SK-N-SH (cell line): ENCODE data around the gene DECR2. TPM values are rescaled to one million over a fixed set of nuclear protein-coding genes. Genes with fewer than 3 reads are reported as not detected.

Source experiments
- CTCF ChIA-PET: fragments of 300-600, 350-600 bp; formaldehyde crosslinking; extraction: SDS; loops from one replicate; lab custom pipeline; 2021; lab: Yijun Ruan, JAX
- POLR2A ChIA-PET: fragments of 350-600 bp; sonication (Branson Sonifier 250); formaldehyde crosslinking; extraction: SDS; loops from one replicate; lab custom pipeline; 2020; ENCODE audit warnings: antibody characterized with exemption, inconsistent platforms; lab: Yijun Ruan, JAX
- DNase-seq: peaks from one replicate; pipeline ENCODE4 v3.0.0; 2012
- H2AFZ ChIP-seq: fragments of 200-600 bp; sonication (generic); 2 replicates; pipeline ENCODE4 v1.8.1; 2016; ENCODE audit warnings: antibody characterized with exemption, mild to moderate bottlenecking, low read depth
- H3F3A ChIP-seq: fragments of 200-600 bp; sonication (generic); replicated peaks from 2 replicates; pipeline ENCODE3; 2016; ENCODE audit warnings: antibody characterized with exemption, mild to moderate bottlenecking; ENCODE audit not compliant: insufficient read depth
- H3K27ac ChIP-seq, 2 experiments: fragments of 200-500 bp in 1 of 2; fragments of 200-600 bp in 1 of 2; sonication (Bioruptor generic) in 1 of 2; sonication (generic), shearing (Covaris generic) in 1 of 2; 2 replicates each; pipeline versions ENCODE4 v1.5.1 to v1.6.1; 2014 to 2016; ENCODE audit warnings: low read depth in 2 of 2, inconsistent platforms in 1 of 2, low read length in 1 of 2, mild to moderate bottlenecking in 1 of 2, mixed read lengths in 1 of 2
- H3K27me3 ChIP-seq: fragments of 200-600 bp; sonication (generic), shearing (Covaris generic); 2 replicates; pipeline ENCODE4 v1.6.1; 2016; ENCODE audit warnings: mixed run types; ENCODE audit not compliant: insufficient read depth
- H3K36me3 ChIP-seq, 2 experiments: fragments of 200-500 bp in 1 of 2; fragments of 200-600 bp in 1 of 2; sonication (Bioruptor generic) in 1 of 2; sonication (generic) in 1 of 2; replicated peaks in 1 of 2; 2 replicates each; pipeline versions ENCODE3 to v1.5.1; 2014 to 2016; ENCODE audit warnings: low read length in 1 of 2, mild to moderate bottlenecking in 1 of 2; ENCODE audit not compliant: insufficient read depth in 2 of 2, control insufficient read depth in 1 of 2
- H3K4me1 ChIP-seq, 2 experiments: fragments of 200-500 bp in 1 of 2; fragments of 200-600 bp in 1 of 2; sonication (Bioruptor generic) in 1 of 2; sonication (generic), shearing (Covaris generic) in 1 of 2; 2 replicates each; pipeline versions ENCODE4 v1.5.1 to v1.6.1; 2014 to 2016; ENCODE audit warnings: low read depth in 1 of 2, low read length in 1 of 2, mixed run types in 1 of 2; ENCODE audit not compliant: insufficient read depth in 2 of 2, control insufficient read depth in 1 of 2
- H3K4me2 ChIP-seq: fragments of 200-600 bp; sonication (generic), shearing (Covaris generic); 2 replicates; pipeline ENCODE4 v1.6.1; 2017; ENCODE audit warnings: mixed run types
- H3K4me3 ChIP-seq, 2 experiments: fragments of 200-500 bp in 1 of 2; fragments of 200-600 bp in 1 of 2; sonication (Bioruptor generic) in 1 of 2; sonication (generic), shearing (Covaris generic) in 1 of 2; 2 replicates each; pipeline versions ENCODE4 v1.5.1 to v1.8.1; 2014 to 2016; ENCODE audit warnings: low read depth in 2 of 2, inconsistent platforms in 1 of 2, low read length in 1 of 2, mild to moderate bottlenecking in 1 of 2, mixed read lengths in 1 of 2, moderate library complexity in 1 of 2
- H3K79me2 ChIP-seq: fragments of 200-600 bp; sonication (generic); 2 replicates; pipeline ENCODE4 v1.8.1; 2017; ENCODE audit warnings: mild to moderate bottlenecking; ENCODE audit not compliant: insufficient read depth
- H3K9ac ChIP-seq: fragments of 200-600 bp; sonication (generic); 2 replicates; pipeline ENCODE4 v1.6.1; 2017; ENCODE audit warnings: mixed run types
- H3K9me2 ChIP-seq: fragments of 200-600 bp; sonication (generic); 2 replicates; pipeline ENCODE4 v1.6.1; 2017; ENCODE audit warnings: mixed run types
- H3K9me3 ChIP-seq: fragments of 200-600 bp; sonication (generic); 2 replicates; pipeline ENCODE4 v1.6.1; 2017; ENCODE audit warnings: mixed run types, mild to moderate bottlenecking, moderate library complexity
- H4K20me1 ChIP-seq: fragments of 200-600 bp; sonication (generic); 2 replicates; pipeline ENCODE4 v1.6.1; 2017; ENCODE audit warnings: mild to moderate bottlenecking, mixed run types; ENCODE audit not compliant: insufficient read depth
- CTCF ChIP-seq: fragments of 200-600 bp; sonication (generic); IDR thresholded peaks from 2 replicates; pipeline ENCODE4 v1.6.1; 2017; ENCODE audit warnings: antibody characterized with exemption, mild to moderate bottlenecking, moderate library complexity
- GATA2 ChIP-seq: sonication (generic); formaldehyde crosslinking; IDR thresholded peaks from 2 replicates; pipeline ENCODE4 v1.5.0; 2020; ENCODE audit warnings: mild to moderate bottlenecking, missing genetic modification reagents
- POLR2AphosphoS5 ChIP-seq: IDR thresholded peaks from 2 replicates; pipeline ENCODE4 v1.6.1; 2012; ENCODE audit warnings: low read depth, low read length
- RCOR1 ChIP-seq: fragments of 150-350 bp; IDR thresholded peaks from 2 replicates; pipeline ENCODE4 v1.6.1; 2017; ENCODE audit warnings: antibody characterized with exemption, low read length
- RXRA ChIP-seq: IDR thresholded peaks from 2 replicates; pipeline ENCODE4 v1.4.0; 2012; ENCODE audit warnings: low read depth, mild to moderate bottlenecking, borderline replicate concordance
- SIN3A ChIP-seq: IDR thresholded peaks from 2 replicates; pipeline ENCODE4 v1.6.1; 2012; ENCODE audit warnings: low read depth, mild to moderate bottlenecking, low read length, moderate library complexity, borderline replicate concordance
- WGBS: methylation state at CpG from one replicate; pipeline ENCODE4 v1.1.6; 2017; ENCODE audit warnings: low lambda C conversion rate; 5-methylcytosine and 5-hydroxymethylcytosine counted together
- polyA plus RNA-seq, 3 experiments: library from polyadenylated mRNA; depleted of rRNA; stranded (reverse); fragments of >200 nt; gene quantifications; 2 replicates each; pipeline ENCODE4 v1.2.3, GENCODE V29; 2012

DECR2 gene
- polyA plus RNA-seq, 1 of the 3 experiments (the other 2 are of a cell fraction): 53.0 TPM

GRCh38 chr16:397135-397661, 4.5 kb upstream of the DECR2 start, which contains the start of gene NME4:
Gene NME4, plus strand, starts transcription at chr16:397199. Its CDS starts 24 bp downstream, at chr16:397223.
- H2AFZ ChIP-seq: peak within 1 kb of the TSS; percentile 96
- peaks cover 7% of the 10 kb centered on the region for H3K79me2 ChIP-seq
- DNase-seq: peak; percentile 86
- peak within 1 kb of the TSS; percentile 80 for H3K9ac ChIP-seq
- H3F3A ChIP-seq: peaks cover 45% of the 10 kb centered on the region
- H4K20me1 ChIP-seq: 0 out of 2 replicates have a peak, but pooled peaks cover 10% of the 10 kb centered on the region
- peaks cover 0 to 17% of the 10 kb centered on the region in 2 experiments for H3K36me3 ChIP-seq
- POLR2A ChIA-PET: no interaction called here
- CTCF ChIA-PET: interaction anchor here (0.7 to 1.7 kb wide), 3 partner anchors 10 to 159 kb away, joined by 3 to 4 read pairs (median 4); no protein-coding TSS in a partner anchor
- H3K4me1 ChIP-seq: peaks cover 7 to 16% of the 10 kb centered on the region in 2 experiments; a peak in 2 of 4 replicates
- TF ChIP-seq POLR2AphosphoS5 (peak; percentile 17; the same call in 1 of the 2 replicates), GATA2 (CRISPR knock-in tag) (no peak)
- TF ChIP-seq, all 33 proteins: peak for 1
- Histone ChIP-seq H3K27ac (peak within 1 kb of the TSS; percentile 80 to 88), H3K4me2 (peak within 1 kb of the TSS; percentile 93), H3K9me3 (no peaks in the 10 kb centered on the region), H3K27me3 (no peaks in the 10 kb centered on the region), H3K4me3 (peak within 1 kb of the TSS; percentile 66 to 68), H3K9me2 (no peaks in the 10 kb centered on the region)
- WGBS: 7% methylated on average over 5 of the region's 75 CpGs

GRCh38 chr16:397736-398332, 3.9 kb upstream of the DECR2 start:
- Histone ChIP-seq H3K4me2 (peak overlapping the region; percentile 55; the same call in 1 of the 2 replicates), H3K4me3 (peak overlapping the region in 1 of 2 experiments; percentile 28; a peak in 2 of 4 replicates), H2AFZ (no peak overlapping the region), H3K9me3 (no peaks in the 10 kb centered on the region), H3K27me3 (no peaks in the 10 kb centered on the region), H3K9me2 (no peaks in the 10 kb centered on the region), H3K36me3 (peaks cover 0 to 17% of the 10 kb centered on the region in 2 experiments), H3K27ac (peak overlapping the region; percentile 62 to 71), H4K20me1 (0 out of 2 replicates have a peak, but pooled peaks cover 10% of the 10 kb centered on the region), H3K4me1 (peaks cover 7 to 16% of the 10 kb centered on the region in 2 experiments; a peak in 2 of 4 replicates), H3K9ac (peak overlapping the region; percentile 15; the same call in 1 of the 2 replicates), H3K79me2 (peaks cover 12% of the 10 kb centered on the region), H3F3A (peaks cover 52% of the 10 kb centered on the region)
- 42% methylated on average over 10 of the region's 29 CpGs for WGBS
- POLR2A ChIA-PET: no interaction called here
- CTCF ChIA-PET: interaction anchor here (0.6 to 1.7 kb wide), 5 partner anchors 11 to 158 kb away, joined by 3 to 4 read pairs (median 4); no protein-coding TSS in a partner anchor
- TF ChIP-seq RXRA: no peak
- TF ChIP-seq RCOR1: no peak
- 0 out of 2 replicates have a peak, but pooled peaks have one; percentile 18 for TF ChIP-seq SIN3A
- peak; percentile 38; the same call in 1 of the 2 replicates for TF ChIP-seq CTCF
- peak; percentile 81 for DNase-seq
